ENCODE data around the gene ALPG.
A peak's percentile ranks its signal among the peaks of the same experiment; 100 is the strongest.
"Not testable (repeated sequence)": the region's sequence is repeated elsewhere in the genome, so short reads cannot be mapped to it uniquely, and the experiment has no call there.

The ALPG gene
- total RNA-seq = 0 to 1.7 (median 0) reads per million in 17 experiments

- no peak for DNase-seq
Measured at GRCh38 chr2:232406556-232407310, at the start of gene ALPG. Gene ALPG (plus strand): TSS chr2:232406844. CDS start chr2:232406895, 51 bp downstream.

GRCh38 chr2:232361646-232362045 lies 45.0 kb upstream of the ALPG start:
- DNase-seq = no peak

- no peak for DNase-seq
Measured at GRCh38 chr2:232362174-232362900, 44.3 kb upstream of the ALPG start.

GRCh38 chr2:232363064-232363783 lies 43.4 kb upstream of the ALPG start:
- not testable (repeated sequence) for DNase-seq

DNA sequence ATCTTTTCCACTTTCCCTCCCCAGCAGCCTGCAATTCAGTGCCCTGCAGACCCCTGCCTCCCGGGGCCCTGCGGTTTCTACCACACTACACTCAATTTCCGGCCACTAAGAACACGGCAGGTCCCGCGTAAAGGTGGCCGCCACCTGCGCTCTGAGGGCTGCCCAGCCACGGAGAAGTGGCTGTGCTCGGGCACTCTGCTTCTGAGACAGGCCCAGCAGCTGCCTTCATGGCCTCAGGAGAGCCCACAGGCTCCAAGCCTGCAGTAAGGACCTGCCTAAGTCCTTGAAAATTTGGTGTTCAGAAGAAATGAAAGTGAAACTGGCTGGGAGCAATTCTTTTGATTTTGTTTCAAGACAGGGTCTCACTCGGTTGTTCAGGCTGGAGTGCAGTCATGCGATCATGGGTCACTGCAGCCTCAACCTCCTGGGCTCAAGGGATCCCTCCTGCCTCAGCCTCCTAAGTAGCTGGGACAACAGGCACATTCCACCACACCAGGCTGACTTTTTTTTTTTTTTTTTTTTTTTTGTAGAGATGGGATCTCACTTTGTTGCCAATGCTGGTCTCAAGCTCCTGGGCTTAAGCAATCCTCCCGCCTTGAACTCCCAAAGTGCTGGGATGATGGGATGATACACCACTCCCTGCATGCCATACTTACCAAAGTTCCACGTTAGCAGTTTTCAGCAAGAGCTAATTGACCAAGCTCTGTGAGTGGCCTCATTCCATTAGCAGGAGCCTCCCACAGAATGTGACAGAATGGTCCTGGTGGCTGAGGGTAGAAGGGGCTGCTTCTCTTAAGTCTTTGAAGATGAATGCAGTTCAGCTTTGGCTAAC lies 42.6 kb upstream of the ALPG start:
- peak in 3 of 4 experiments; percentile 18 to 33 (median 25) for DNase-seq

- not testable (repeated sequence) for DNase-seq
Measured at GRCh38 chr2:232364806-232365594, 41.6 kb upstream of the ALPG start.

GRCh38 chr2:232365621-232366321 lies 40.9 kb upstream of the ALPG start:
- peak; percentile 44 to 70 (median 50) for DNase-seq

DNA sequence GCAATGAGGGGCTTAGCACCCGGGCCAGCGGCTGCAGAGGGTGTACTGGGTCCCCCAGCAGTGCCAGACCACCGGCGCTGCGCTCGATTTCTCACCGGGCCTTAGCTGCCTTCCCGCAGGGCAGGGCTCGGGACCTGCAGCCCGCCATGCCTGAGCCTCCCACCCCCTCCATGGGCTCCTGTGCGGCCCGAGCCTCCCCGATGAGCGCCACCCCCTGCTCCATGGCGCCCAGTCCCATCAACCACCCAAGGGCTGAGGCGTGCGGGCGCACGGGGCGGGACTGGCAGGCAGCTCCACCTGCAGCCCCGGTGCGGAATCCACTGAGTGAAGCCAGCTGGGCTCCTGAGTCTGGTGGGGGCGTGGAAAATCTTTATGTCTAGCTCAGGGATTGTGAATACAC lies 40.2 kb upstream of the ALPG start:
- DNase-seq = not testable (repeated sequence)

GRCh38 chr2:232367016-232367415 lies 39.6 kb upstream of the ALPG start:
- DNase-seq = no peak

DNA sequence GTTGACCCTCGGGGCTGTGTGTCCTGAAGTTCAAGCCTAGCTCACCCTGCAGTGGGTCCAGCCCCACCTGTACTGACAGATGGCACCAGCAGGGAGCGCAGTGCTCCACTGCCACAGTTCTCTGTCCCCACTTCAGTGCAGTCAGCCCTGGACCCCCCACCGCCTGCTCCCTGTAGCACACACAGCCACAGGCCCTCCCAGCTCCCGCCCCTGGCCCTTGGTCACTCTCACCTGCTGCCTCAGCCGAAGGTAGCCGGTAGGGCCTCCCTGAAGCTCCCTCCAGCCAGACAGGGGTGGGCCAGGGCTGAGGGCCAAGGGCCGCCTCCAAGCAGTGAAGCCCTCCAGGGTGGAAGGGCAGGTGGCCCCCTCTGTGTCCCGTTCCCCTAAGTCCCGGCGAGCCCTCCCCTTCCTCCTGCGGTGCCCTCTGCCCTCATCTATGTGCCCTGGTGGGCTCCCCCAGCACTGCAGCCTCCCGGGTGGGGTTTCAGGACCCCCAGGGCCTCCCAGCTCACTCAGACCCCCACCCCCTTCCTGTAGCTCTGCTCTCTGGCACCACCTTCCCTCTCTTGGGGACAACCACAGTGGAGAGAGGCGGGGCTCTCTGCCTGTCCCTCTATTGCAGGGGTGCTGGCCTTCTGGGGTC lies 38.9 kb upstream of the ALPG start:
- peak in 1 of 4 experiments; percentile 40 for DNase-seq

- peak in 2 of 4 experiments; percentile 20 to 46 for DNase-seq
Measured at GRCh38 chr2:232368311-232368731, 38.3 kb upstream of the ALPG start.

DNA sequence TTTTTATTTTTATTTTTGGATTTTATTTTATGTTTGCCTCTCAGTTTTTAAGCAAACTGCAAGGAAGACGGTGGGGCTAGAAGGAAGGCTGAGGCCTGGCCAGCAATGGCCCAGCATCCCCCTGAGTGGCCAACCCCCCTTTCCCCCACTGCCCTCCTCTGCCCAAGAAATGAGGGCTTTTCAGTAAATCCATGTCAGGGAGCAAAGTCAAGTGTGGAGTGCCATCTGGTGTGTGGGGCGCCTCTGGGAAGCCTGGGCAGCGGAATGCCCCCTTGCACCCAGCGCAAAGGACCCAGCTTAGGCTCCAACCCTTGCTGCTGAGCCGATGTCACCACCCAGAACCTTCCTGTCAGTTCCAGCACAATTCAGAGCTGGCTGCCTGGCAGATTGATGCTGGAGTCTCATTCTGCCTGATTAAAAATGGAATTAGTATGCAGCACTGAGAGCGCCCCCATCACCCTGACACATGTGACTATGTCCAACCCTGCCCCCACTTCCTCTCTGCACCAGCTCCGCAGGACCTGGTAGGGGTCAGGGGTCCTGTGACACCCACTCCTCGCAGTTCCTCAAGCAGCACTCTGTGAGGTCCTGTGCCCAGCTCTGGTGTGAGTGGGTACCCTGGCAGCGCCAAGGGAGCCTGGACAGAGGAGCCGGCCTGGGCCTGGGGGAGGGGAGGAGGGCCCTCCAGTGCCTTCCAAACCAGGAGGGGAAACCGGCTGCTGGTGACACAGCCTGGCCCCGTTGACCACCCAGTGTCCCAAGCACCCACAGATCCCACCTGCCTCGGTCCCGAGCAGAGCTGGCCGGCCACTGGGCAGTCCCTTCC lies 37.3 kb upstream of the ALPG start:
- DNase-seq = peak in 2 of 4 experiments; percentile 50 to 78

- not testable (repeated sequence) for DNase-seq
Measured at GRCh38 chr2:232370007-232370406, 36.6 kb upstream of the ALPG start.

- peak; percentile 66 to 80 (median 78) for DNase-seq
Measured at GRCh38 chr2:232372231-232373208, 34.1 kb upstream of the ALPG start.

DNA sequence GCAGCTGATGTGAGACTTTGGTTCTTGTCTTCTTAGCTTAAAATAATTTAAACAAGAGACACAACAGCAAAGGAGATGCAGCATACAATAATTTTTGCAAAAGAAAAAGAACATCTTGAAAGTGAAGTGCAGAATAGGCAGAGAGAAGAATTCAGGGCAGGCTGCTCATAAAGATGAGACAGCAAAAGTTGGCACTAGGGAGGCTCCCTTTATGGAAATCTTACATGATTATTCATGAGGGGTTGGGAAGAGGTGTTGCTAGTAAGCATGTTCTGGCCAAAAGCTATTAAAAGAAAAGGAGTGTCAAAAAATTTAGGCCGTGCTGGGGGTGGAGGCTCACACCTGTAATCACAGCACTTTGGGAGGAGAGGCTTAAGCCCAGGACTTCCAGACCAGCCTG lies 32.3 kb upstream of the ALPG start:
- no peak for DNase-seq

DNA sequence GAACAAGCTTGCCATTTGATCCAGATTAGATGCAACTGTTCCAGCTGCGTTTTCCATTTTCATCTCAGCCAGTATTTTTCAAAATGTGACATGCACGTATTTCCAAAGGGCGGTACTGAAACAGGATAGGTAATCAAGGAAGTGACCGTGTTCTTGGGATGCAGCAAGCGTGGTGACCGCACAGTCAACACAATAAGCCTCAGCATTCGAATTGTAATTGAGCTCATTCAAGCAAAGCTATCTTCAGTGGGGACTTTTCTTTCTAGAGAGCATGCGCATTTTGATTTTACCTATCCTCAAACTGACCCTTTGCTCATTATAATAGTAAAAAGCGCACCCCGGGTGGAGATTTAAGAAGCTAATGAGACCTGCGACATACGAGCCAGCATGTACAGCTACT lies 31.5 kb upstream of the ALPG start:
- DNase-seq = no peak

GRCh38 chr2:232376260-232376659 lies 30.4 kb upstream of the ALPG start:
- no peak for DNase-seq

DNA sequence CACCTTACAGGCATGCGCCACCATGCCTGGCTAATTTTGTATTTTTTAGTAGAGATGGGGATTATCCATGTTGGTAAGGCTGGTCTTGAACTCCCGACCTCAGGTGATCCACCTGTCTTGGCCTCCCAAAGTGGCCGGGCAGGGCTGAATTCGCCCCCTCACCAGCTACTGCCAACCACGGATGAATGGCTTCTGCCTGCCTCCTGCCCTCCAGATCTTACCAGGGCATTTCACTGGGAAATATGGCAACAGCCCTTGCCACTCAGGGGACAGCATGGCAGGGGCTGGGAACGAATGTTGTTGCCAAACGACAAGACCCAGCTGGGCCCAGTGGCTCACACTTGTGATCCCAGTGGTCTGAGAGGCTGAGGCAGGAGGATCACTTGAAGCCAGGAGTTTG lies 29.9 kb upstream of the ALPG start:
- no peak for DNase-seq

All from suppressor macrophage (primary cell).